ENCODE data around the gene MEGF11.

DNA sequence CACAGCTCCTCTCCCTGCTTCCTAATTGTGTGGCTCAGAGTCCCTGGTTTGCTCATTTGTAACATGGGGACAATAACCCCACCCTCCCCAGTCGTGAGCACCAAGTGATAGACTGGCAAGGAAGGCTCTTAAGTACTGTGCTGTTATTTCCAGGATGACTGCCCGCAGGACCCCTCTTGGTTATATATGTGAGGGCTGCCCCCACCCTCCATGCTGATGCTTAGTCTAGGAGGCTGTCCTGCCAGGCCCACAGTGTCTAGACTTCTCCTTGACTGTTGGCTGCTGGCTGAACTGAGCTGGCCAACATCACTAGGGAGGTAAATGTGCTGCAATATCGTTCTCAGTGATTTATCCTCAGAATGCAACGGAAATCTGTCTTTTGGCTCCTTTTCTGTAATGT is 339.2 kb downstream of the MEGF11 start:
- no peak for TF ChIP-seq EZH2 (IDR thresholded peaks at IDR 0.05)
- TF ChIP-seq FOXP2 (optimal IDR thresholded peaks at IDR 0.05; ENCODE audit: control extremely low read depth, extremely low read length, insufficient read depth): no peak
